GM23338 (cell line): ENCODE measurements around the gene LMAN1L. TPM values are rescaled to one million over a fixed set of nuclear protein-coding genes. Genes with fewer than 3 reads are reported as not detected.

Experiments
- ATAC-seq: fragments of 200-7000 bp; cut with Tn5 transposase; 3 replicates; pipeline ENCODE4 v1.9.1; 2020
- DNase-seq: peaks from one replicate; pipeline ENCODE4 v3.0.0-alpha.2; 2015; ENCODE audit warnings: low spot score
- H2AFZ ChIP-seq: fragments of 200-600 bp; sonication (generic); 2 replicates; pipeline ENCODE4 v1.8.0; 2016; ENCODE audit warnings: antibody characterized with exemption, mild to moderate bottlenecking, moderate library complexity
- H3F3A ChIP-seq: fragments of 200-600 bp; sonication (generic); replicated peaks from 2 replicates; pipeline ENCODE4 v1.8.0; 2017; ENCODE audit warnings: antibody characterized with exemption, mixed run types, low read depth
- H3K27ac ChIP-seq: fragments of 200-600 bp; sonication (generic); 2 replicates; pipeline ENCODE4 v1.6.1; 2016; ENCODE audit warnings: low read depth
- H3K27me3 ChIP-seq: fragments of 200-600 bp; sonication (generic); 2 replicates; pipeline ENCODE4 v1.8.0; 2016; ENCODE audit warnings: mild to moderate bottlenecking, mixed run types, moderate library complexity; ENCODE audit not compliant: insufficient read depth
- H3K36me3 ChIP-seq: fragments of 200-600 bp; sonication (generic); 2 replicates; pipeline ENCODE4 v1.8.0; 2016; ENCODE audit warnings: mild to moderate bottlenecking; ENCODE audit not compliant: insufficient read depth
- H3K4me1 ChIP-seq: fragments of 200-600 bp; sonication (generic); 2 replicates; pipeline ENCODE4 v1.8.0; 2016; ENCODE audit warnings: mild to moderate bottlenecking, moderate library complexity; ENCODE audit not compliant: insufficient read depth
- H3K4me2 ChIP-seq: fragments of 200-600 bp; sonication (generic); 2 replicates; pipeline ENCODE4 v1.7.1; 2017; ENCODE audit warnings: mixed run types
- H3K4me3 ChIP-seq: fragments of 200-600 bp; sonication (generic); 2 replicates; pipeline ENCODE4 v1.6.1; 2016; ENCODE audit warnings: mixed run types
- H3K79me2 ChIP-seq: fragments of 200-600 bp; sonication (generic); replicated peaks from 2 replicates; pipeline ENCODE4 v1.8.0; 2017; ENCODE audit warnings: mild to moderate bottlenecking; ENCODE audit not compliant: insufficient read depth
- H3K9me2 ChIP-seq: fragments of 200-600 bp; sonication (generic); 2 replicates; pipeline ENCODE4 v1.8.0; 2017; ENCODE audit not compliant: insufficient read depth
- H4K20me1 ChIP-seq: fragments of 200-600 bp; sonication (generic); replicated peaks from 2 replicates; pipeline ENCODE4 v1.8.0; 2017; ENCODE audit warnings: mild to moderate bottlenecking; ENCODE audit not compliant: insufficient read depth
- H3K27ac Mint-ChIP-seq: 2 replicates; pipeline ENCODE4 v1.8.0; 2020; ENCODE audit warnings: inconsistent platforms, mild to moderate bottlenecking, moderate library complexity, mixed read lengths
- H3K27me3 Mint-ChIP-seq: 3 replicates; pipeline ENCODE4 v1.8.0; 2022; ENCODE audit warnings: low read depth, mild to moderate bottlenecking, moderate library complexity, mixed read lengths, inconsistent platforms; ENCODE audit not compliant: insufficient read depth, poor library complexity
- H3K36me3 Mint-ChIP-seq: 3 replicates; pipeline ENCODE4 v1.8.0; 2021; ENCODE audit warnings: low read depth, mild to moderate bottlenecking, inconsistent platforms, moderate library complexity, mixed read lengths
- H3K4me1 Mint-ChIP-seq: 3 replicates; pipeline ENCODE4 v1.8.0; 2020; ENCODE audit warnings: mild to moderate bottlenecking, inconsistent platforms, mixed read lengths
- H3K4me3 Mint-ChIP-seq: 3 replicates; pipeline ENCODE4 v1.8.0; 2021; ENCODE audit warnings: moderate library complexity, mild to moderate bottlenecking, inconsistent platforms, mixed read lengths
- H3K9me3 Mint-ChIP-seq: 3 replicates; pipeline ENCODE4 v1.8.0; 2020; ENCODE audit warnings: moderate library complexity, mild to moderate bottlenecking, inconsistent platforms, mixed read lengths
- CREB1 ChIP-seq: fragments of 250-450 bp; sonication (Bioruptor Pico); IDR thresholded peaks from 2 replicates; pipeline ENCODE4 v1.5.0; 2020; ENCODE audit warnings: low read depth, mild to moderate bottlenecking, moderate library complexity
- EZH2 ChIP-seq: fragments of 200-600 bp; sonication (generic); IDR thresholded peaks from one replicate; pipeline ENCODE4 v1.8.0; 2017; ENCODE audit warnings: antibody characterized with exemption, mild to moderate bottlenecking, low read depth; ENCODE audit not compliant: unreplicated experiment
- EZH2phosphoT487 ChIP-seq: fragments of 200-600 bp; sonication (generic); IDR thresholded peaks from one replicate; pipeline ENCODE4 v1.8.1; 2018; ENCODE audit warnings: antibody characterized with exemption; ENCODE audit not compliant: unreplicated experiment
- JUNB ChIP-seq: IDR thresholded peaks from one replicate; pipeline ENCODE4 v1.6.1; 2016; ENCODE audit warnings: antibody characterized with exemption; ENCODE audit not compliant: unreplicated experiment
- NANOG ChIP-seq: IDR thresholded peaks from 2 replicates; pipeline ENCODE4 v1.6.1; 2016; ENCODE audit warnings: antibody characterized with exemption, borderline replicate concordance
- POLR2AphosphoS5 ChIP-seq: IDR thresholded peaks from 2 replicates; pipeline ENCODE4 v1.6.1; 2016; ENCODE audit warnings: antibody characterized with exemption, low read depth
- ZNF114 ChIP-seq: fragments of 250-450 bp; sonication (Bioruptor Pico); IDR thresholded peaks from 2 replicates; pipeline ENCODE4 v1.5.0; 2020; ENCODE audit warnings: mild to moderate bottlenecking, moderate library complexity
- ZNF331 ChIP-seq: fragments of 250-450 bp; sonication (Bioruptor Pico); IDR thresholded peaks from 2 replicates; pipeline ENCODE4 v1.5.0; 2020; ENCODE audit warnings: low read depth, mild to moderate bottlenecking, moderate library complexity
- polyA plus RNA-seq: library from polyadenylated mRNA; unstranded; fragments of >200 nt; fragmentation: Nextera tagmentation; extraction: Ambion mirVana; gene quantifications from 2 replicates; pipeline ENCODE4 v1.2.1, GENCODE V29; 2016
- total RNA-seq: library from RNA; depleted of rRNA; stranded (reverse); fragments of >200 nt; shearing (Covaris generic); gene quantifications from 2 replicates; pipeline ENCODE4 v1.2.3, GENCODE V29; 2014
- TF ChIP-seq, protein P1 (sequence below), 2 experiments: fragments of 200-600 bp in 1 of 2; sonication (generic) in 1 of 2; conservative IDR thresholded peaks; 2 replicates each; pipeline versions ENCODE4 v1.5.1 to v1.6.1; 2016 to 2017; ENCODE audit warnings: antibody characterized with exemption in 2 of 2, low read depth in 2 of 2, mild to moderate bottlenecking in 2 of 2, moderate library complexity in 1 of 2
- TF ChIP-seq, protein P2 (sequence below): IDR thresholded peaks from 2 replicates; pipeline ENCODE4 v1.6.1; 2016; ENCODE audit warnings: antibody characterized with exemption

LMAN1L gene
- total and polyA plus RNA-seq, 2 experiments from 2014 or later, result not detected

DNA sequence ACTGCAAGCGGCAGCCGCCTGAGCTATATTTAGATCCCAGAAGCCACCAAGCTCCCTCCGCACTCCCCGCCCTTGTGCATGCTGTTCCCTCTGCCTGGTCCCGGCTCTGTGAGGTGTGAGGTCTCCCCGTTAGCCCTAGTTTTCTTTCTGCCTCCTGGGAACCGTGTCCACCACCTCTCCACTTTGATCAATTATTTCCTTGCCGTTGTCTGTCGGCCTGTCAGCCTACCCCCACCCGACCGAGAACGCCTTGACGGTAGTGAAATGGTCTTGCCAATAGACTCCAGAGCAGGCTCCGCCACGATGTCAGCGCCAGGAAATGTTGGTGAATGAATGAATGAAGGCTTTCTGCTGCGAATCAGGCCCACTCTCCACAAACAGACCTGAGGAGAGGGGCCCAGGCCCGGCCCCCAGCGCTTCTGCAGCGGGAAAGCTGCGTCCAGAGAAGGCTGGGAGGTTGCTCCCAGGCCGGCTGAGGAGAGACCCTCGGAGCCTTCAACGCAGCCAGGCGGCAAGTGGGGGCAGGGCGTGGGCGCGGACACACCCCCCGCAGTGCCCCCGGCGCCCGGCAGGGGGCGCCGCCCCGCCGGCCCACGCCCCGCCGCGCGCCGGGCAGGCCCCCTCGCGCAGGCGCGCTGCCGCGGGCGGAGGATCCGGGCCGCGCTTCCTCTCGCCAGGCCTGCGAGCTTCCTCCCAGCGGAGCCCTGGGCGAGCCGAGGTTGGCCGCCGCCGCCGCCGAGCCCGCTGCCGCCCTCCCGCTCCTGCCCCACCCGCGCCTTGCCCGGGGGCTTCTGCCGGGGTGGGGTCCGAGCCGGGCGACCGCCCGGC, 31.0 kb upstream of the LMAN1L start, which contains the start of gene CSK:
Gene CSK, plus strand, starts transcription at position 650 of the 828 bp plus-strand sequence. CDS start 16,218 bp downstream, outside the sequence.
- DNase-seq (peak; percentile 67), ATAC-seq (peak; percentile 16)
- Histone ChIP-seq H3K27ac (no peak within 1 kb of the TSS), H3F3A (no peaks in the 10 kb centered on the region), H3K4me3 (peak within 1 kb of the TSS; percentile 79), H3K27me3 (peaks cover 19% of the 10 kb centered on the region), H3K36me3 (no peaks in the 10 kb centered on the region), H3K4me2 (peak within 1 kb of the TSS; percentile 99), H3K79me2 (peaks cover 5% of the 10 kb centered on the region), H3K4me1 (peaks cover 15% of the 10 kb centered on the region), H3K9me2 (no peaks in the 10 kb centered on the region), H4K20me1 (peaks cover 15% of the 10 kb centered on the region; the same call in 1 of the 2 replicates), H2AFZ (peak within 1 kb of the TSS; percentile 97)
- H3K27ac Mint-ChIP-seq, result no peak within 1 kb of the TSS
- H3K4me1 Mint-ChIP-seq, result peaks cover 41% of the 10 kb centered on the region
- H3K36me3 Mint-ChIP-seq, result no peaks in the 10 kb centered on the region
- H3K4me3 Mint-ChIP-seq, result peak within 1 kb of the TSS; percentile 82
- no peaks in the 10 kb centered on the region for H3K9me3 Mint-ChIP-seq
- H3K27me3 Mint-ChIP-seq, result peaks cover 26% of the 10 kb centered on the region
- TF ChIP-seq EZH2 (no peak), POLR2AphosphoS5 (peak; percentile 36; the same call in 1 of the 2 replicates)
- TF ChIP-seq, protein P1, sequence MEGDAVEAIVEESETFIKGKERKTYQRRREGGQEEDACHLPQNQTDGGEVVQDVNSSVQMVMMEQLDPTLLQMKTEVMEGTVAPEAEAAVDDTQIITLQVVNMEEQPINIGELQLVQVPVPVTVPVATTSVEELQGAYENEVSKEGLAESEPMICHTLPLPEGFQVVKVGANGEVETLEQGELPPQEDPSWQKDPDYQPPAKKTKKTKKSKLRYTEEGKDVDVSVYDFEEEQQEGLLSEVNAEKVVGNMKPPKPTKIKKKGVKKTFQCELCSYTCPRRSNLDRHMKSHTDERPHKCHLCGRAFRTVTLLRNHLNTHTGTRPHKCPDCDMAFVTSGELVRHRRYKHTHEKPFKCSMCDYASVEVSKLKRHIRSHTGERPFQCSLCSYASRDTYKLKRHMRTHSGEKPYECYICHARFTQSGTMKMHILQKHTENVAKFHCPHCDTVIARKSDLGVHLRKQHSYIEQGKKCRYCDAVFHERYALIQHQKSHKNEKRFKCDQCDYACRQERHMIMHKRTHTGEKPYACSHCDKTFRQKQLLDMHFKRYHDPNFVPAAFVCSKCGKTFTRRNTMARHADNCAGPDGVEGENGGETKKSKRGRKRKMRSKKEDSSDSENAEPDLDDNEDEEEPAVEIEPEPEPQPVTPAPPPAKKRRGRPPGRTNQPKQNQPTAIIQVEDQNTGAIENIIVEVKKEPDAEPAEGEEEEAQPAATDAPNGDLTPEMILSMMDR (conservative IDR thresholded peaks at IDR 0.05; ENCODE audit: low read depth in 2 of 2), result peak in 1 of 2 experiments; percentile 39; a peak in 2 of 4 replicates

DNA sequence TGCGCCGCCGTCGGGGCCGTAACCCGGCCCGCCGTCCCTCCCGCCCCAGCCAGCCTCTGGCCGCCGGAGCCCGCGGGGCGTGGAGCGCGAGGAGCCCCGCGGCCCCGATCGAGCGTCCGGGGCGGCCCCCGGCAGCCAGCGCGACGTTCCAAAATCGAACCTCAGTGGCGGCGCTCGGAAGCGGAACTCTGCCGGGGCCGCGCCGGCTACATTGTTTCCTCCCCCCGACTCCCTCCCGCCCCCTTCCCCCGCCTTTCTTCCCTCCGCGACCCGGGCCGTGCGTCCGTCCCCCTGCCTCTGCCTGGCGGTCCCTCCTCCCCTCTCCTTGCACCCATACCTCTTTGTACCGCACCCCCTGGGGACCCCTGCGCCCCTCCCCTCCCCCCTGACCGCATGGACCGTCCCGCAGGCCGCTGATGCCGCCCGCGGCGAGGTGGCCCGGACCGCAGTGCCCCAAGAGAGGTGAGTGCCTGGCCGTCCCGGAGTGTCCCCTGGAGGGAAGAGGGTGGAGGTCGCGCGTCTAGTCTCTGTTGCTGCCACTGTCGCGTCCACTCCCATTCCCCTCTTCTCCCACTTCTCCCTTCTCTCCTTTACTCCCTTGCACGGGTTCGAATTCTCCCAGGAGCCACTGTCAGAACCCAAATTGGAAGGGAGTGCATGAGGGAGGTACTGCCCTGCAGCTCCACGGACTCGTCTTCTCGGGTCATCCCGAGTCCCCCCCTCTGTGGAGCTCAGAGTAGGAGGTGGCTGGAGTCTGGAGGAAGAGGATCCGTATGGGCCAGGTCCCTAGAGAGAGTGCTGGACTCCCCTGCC, 30.2 kb upstream of the LMAN1L start:
- Histone ChIP-seq H3K27me3 (peaks cover 19% of the 10 kb centered on the region), H3K79me2 (peaks cover 5% of the 10 kb centered on the region), H3K9me2 (no peaks in the 10 kb centered on the region), H3K4me2 (peak overlapping the region; percentile 96), H3K4me1 (peaks cover 13% of the 10 kb centered on the region), H3K36me3 (no peaks in the 10 kb centered on the region), H2AFZ (0 out of 2 replicates have a peak overlapping the region, but pooled peaks have one; percentile 63), H4K20me1 (peaks cover 22% of the 10 kb centered on the region), H3K4me3 (peak overlapping the region; percentile 79), H3K27ac (no peak overlapping the region), H3F3A (no peaks in the 10 kb centered on the region)
- peak overlapping the region; percentile 82 for H3K4me3 Mint-ChIP-seq
- no peaks in the 10 kb centered on the region for H3K9me3 Mint-ChIP-seq
- no peaks in the 10 kb centered on the region for H3K36me3 Mint-ChIP-seq
- DNase-seq (peak; percentile 58), ATAC-seq (peak; percentile 11)
- H3K4me1 Mint-ChIP-seq, result peaks cover 35% of the 10 kb centered on the region
- no peak overlapping the region for H3K27ac Mint-ChIP-seq
- peaks cover 23% of the 10 kb centered on the region for H3K27me3 Mint-ChIP-seq
- no peak for TF ChIP-seq CREB1 (CRISPR knock-in tag)
- TF ChIP-seq JUNB, result no peak
- no peak for TF ChIP-seq EZH2phosphoT487
- TF ChIP-seq, protein P1 (conservative IDR thresholded peaks at IDR 0.05; ENCODE audit: low read depth in 2 of 2), result no peak
- no peak for TF ChIP-seq NANOG
- TF ChIP-seq POLR2AphosphoS5, result no peak; the same call in 1 of the 2 replicates
- no peak for TF ChIP-seq EZH2
- TF ChIP-seq, protein P2, sequence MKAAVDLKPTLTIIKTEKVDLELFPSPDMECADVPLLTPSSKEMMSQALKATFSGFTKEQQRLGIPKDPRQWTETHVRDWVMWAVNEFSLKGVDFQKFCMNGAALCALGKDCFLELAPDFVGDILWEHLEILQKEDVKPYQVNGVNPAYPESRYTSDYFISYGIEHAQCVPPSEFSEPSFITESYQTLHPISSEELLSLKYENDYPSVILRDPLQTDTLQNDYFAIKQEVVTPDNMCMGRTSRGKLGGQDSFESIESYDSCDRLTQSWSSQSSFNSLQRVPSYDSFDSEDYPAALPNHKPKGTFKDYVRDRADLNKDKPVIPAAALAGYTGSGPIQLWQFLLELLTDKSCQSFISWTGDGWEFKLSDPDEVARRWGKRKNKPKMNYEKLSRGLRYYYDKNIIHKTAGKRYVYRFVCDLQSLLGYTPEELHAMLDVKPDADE, result no peak
- no peak for TF ChIP-seq ZNF331 (CRISPR knock-in tag)
- no peak for TF ChIP-seq ZNF114
